CD14-positive monocyte (primary cell): ENCODE data around the gene TEX28. TPM values are rescaled to one million over a fixed set of nuclear protein-coding genes. Genes with fewer than 3 reads are reported as not detected.

Experiments
- DNase-seq, 3 donors: peaks; one replicate each; pipeline ENCODE4 v3.0.0-alpha.2; 2011 to 2022
- H2AFZ ChIP-seq: 2 replicates; pipeline ENCODE4 v1.6.0; 2012; ENCODE audit warnings: mild to moderate bottlenecking, low read depth, low read length, inconsistent platforms; ENCODE audit not compliant: insufficient read depth, poor library complexity, severe bottlenecking
- H3K27ac ChIP-seq, 2 donors: 1 replicate in 1 of 2; 2 replicates in 1 of 2; pipeline ENCODE4 v1.5.1; 2012 to 2013; ENCODE audit warnings: low read length in 2 of 2, control low read depth in 1 of 2, inconsistent platforms in 1 of 2, low read depth in 1 of 2, mild to moderate bottlenecking in 1 of 2
- H3K27me3 ChIP-seq, 2 donors: one replicate each; pipeline versions ENCODE4 v1.6.0 to v1.6.1; 2011 to 2013; ENCODE audit warnings: low read length in 2 of 2; ENCODE audit not compliant: control insufficient read depth in 2 of 2, insufficient read depth in 2 of 2
- H3K36me3 ChIP-seq, 2 donors: replicated peaks in 1 of 2; 1 replicate in 1 of 2; 2 replicates in 1 of 2; pipeline versions ENCODE4 v1.5.1 to v1.6.1; 2012 to 2013; ENCODE audit warnings: low read length in 2 of 2, control low read depth in 1 of 2, inconsistent platforms in 1 of 2, mild to moderate bottlenecking in 1 of 2; ENCODE audit not compliant: insufficient read depth in 2 of 2, control insufficient read depth in 1 of 2
- H3K4me1 ChIP-seq, 2 donors: 1 replicate in 1 of 2; 2 replicates in 1 of 2; pipeline versions ENCODE4 v1.5.1 to v1.6.1; 2012 to 2013; ENCODE audit warnings: low read length in 2 of 2, control low read depth in 1 of 2, inconsistent platforms in 1 of 2, mild to moderate bottlenecking in 1 of 2, moderate library complexity in 1 of 2; ENCODE audit not compliant: insufficient read depth in 2 of 2, control insufficient read depth in 1 of 2
- H3K4me2 ChIP-seq: replicated peaks from 2 replicates; pipeline ENCODE3; 2012; ENCODE audit warnings: low read length, moderate library complexity, mild to moderate bottlenecking; ENCODE audit not compliant: poor library complexity, severe bottlenecking; ENCODE audit errors: extremely low read depth
- H3K4me3 ChIP-seq, 3 experiments: fragments of 200-600 bp in 1 of 3; sonication (generic) in 1 of 3; replicated peaks in 1 of 3; 1 replicate in 2 of 3; 2 replicates in 1 of 3; pipeline ENCODE4 v1.5.1; 2011 to 2013; ENCODE audit warnings: low read length in 3 of 3, mild to moderate bottlenecking in 3 of 3, control low read depth in 2 of 3, low read depth in 2 of 3, inconsistent platforms in 1 of 3, moderate library complexity in 1 of 3
- H3K79me2 ChIP-seq: 2 replicates; pipeline ENCODE4 v1.6.0; 2012; ENCODE audit warnings: mild to moderate bottlenecking, control low read depth, inconsistent platforms, low read length, moderate library complexity; ENCODE audit not compliant: insufficient read depth
- H3K9ac ChIP-seq: 2 replicates; pipeline ENCODE4 v1.6.0; 2017; ENCODE audit warnings: low read length, mild to moderate bottlenecking; ENCODE audit not compliant: insufficient read depth, poor library complexity, severe bottlenecking
- H3K9me3 ChIP-seq, 2 donors: replicated peaks in 1 of 2; 1 replicate in 1 of 2; 2 replicates in 1 of 2; pipeline versions ENCODE4 v1.5.1 to v1.6.1; 2012 to 2013; ENCODE audit warnings: low read length in 2 of 2, control low read depth in 1 of 2; ENCODE audit not compliant: control insufficient read depth in 1 of 2, insufficient read depth in 1 of 2
- H4K20me1 ChIP-seq: 2 replicates; pipeline ENCODE4 v1.6.0; 2012; ENCODE audit warnings: mild to moderate bottlenecking, low read length, control low read depth, moderate library complexity; ENCODE audit not compliant: insufficient read depth
- H3K27ac Mint-ChIP-seq, 7 donors: one replicate each; pipeline ENCODE4 v1.8.0; 2020; ENCODE audit warnings: mild to moderate bottlenecking in 7 of 7, mixed read lengths in 7 of 7, moderate library complexity in 6 of 7, inconsistent platforms in 2 of 7
- H3K27me3 Mint-ChIP-seq, 3 donors: one replicate each; pipeline ENCODE4 v1.8.0; 2021 to 2022; ENCODE audit warnings: low read depth in 3 of 3, mild to moderate bottlenecking in 3 of 3, mixed read lengths in 3 of 3, moderate library complexity in 3 of 3, inconsistent platforms in 1 of 3
- H3K36me3 Mint-ChIP-seq, 2 donors: one replicate each; pipeline ENCODE4 v1.8.0; 2020; ENCODE audit warnings: mixed read lengths in 2 of 2, inconsistent platforms in 1 of 2, mild to moderate bottlenecking in 1 of 2
- H3K4me1 Mint-ChIP-seq: one replicate; pipeline ENCODE4 v1.8.0; 2020; ENCODE audit warnings: mild to moderate bottlenecking, mixed read lengths
- H3K4me3 Mint-ChIP-seq, 2 donors: one replicate each; pipeline ENCODE4 v1.8.0; 2020; ENCODE audit warnings: mild to moderate bottlenecking in 2 of 2, mixed read lengths in 2 of 2, moderate library complexity in 1 of 2
- H3K9me3 Mint-ChIP-seq, 7 donors: one replicate each; pipeline ENCODE4 v1.8.0; 2020 to 2022; ENCODE audit warnings: mixed read lengths in 7 of 7, mild to moderate bottlenecking in 6 of 7, moderate library complexity in 6 of 7, inconsistent platforms in 2 of 7
- CTCF ChIP-seq: fragments of 200-600 bp; IDR thresholded peaks from one replicate; pipeline ENCODE4 v1.8.0; 2022; ENCODE audit warnings: antibody characterized with exemption, mild to moderate bottlenecking
- WGBS: methylation state at CpG from one replicate; pipeline ENCODE4 v1.1.5; 2013; ENCODE audit warnings: missing lambda C conversion rate; ENCODE audit not compliant: insufficient coverage; 5-methylcytosine and 5-hydroxymethylcytosine counted together
- intact Hi-C, 2 donors: fragments of 100-400 bp; cut with micrococcal nuclease; formaldehyde crosslinking; loops; one replicate each; pipeline versions ENCODE4 v1.15.0 to v1.15.1; 2023
- polyA plus RNA-seq, 3 donors: library from polyadenylated mRNA; depleted of rRNA in 1 of 3; unstranded in 2 of 3; stranded (reverse) in 1 of 3; fragments of 300-500 nt in 2 of 3; fragments of >200 nt in 1 of 3; fragmentation: Illumina TruSeq in 2 of 3; gene quantifications; 1 replicate in 2 of 3; 2 replicates in 1 of 3; pipeline ENCODE4 v1.2.3, GENCODE V29; 2012 to 2021

Gene TEX28
- polyA plus RNA-seq, 3 donors = not detected

GRCh38 chrX:154332561-154332960 is 37.6 kb upstream of the TEX28 start:
- TF ChIP-seq CTCF = no peak
- peaks cover 33% of the 10 kb centered on the region for H3K4me1 Mint-ChIP-seq
- no peak overlapping the region for H3K4me3 ChIP-seq
- intact Hi-C loops = no loop called here
- 98% methylated on average over 15 of the region's 29 CpGs for WGBS
- no peaks in the 10 kb centered on the region for H3K79me2 ChIP-seq
- H3K4me1 ChIP-seq = peaks cover 23 to 30% of the 10 kb centered on the region in 2 donors
- H3K4me2 ChIP-seq = no peak overlapping the region
- peaks cover 0 to 3% (median 0%) of the 10 kb centered on the region in 7 donors for H3K9me3 Mint-ChIP-seq
- DNase-seq = no peak
- H3K27ac Mint-ChIP-seq = no peak overlapping the region
- no peak overlapping the region for H3K27ac ChIP-seq
- H3K27me3 ChIP-seq = no peaks in the 10 kb centered on the region
- H3K36me3 Mint-ChIP-seq = no peaks in the 10 kb centered on the region
- H3K36me3 ChIP-seq = no peaks in the 10 kb centered on the region
- H2AFZ ChIP-seq = no peak overlapping the region
- no peaks in the 10 kb centered on the region for H4K20me1 ChIP-seq
- H3K9ac ChIP-seq = no peak overlapping the region
- no peak overlapping the region for H3K4me3 Mint-ChIP-seq
- H3K9me3 ChIP-seq = no peaks in the 10 kb centered on the region
- peaks cover 2 to 15% (median 2%) of the 10 kb centered on the region in 3 donors for H3K27me3 Mint-ChIP-seq

DNA sequence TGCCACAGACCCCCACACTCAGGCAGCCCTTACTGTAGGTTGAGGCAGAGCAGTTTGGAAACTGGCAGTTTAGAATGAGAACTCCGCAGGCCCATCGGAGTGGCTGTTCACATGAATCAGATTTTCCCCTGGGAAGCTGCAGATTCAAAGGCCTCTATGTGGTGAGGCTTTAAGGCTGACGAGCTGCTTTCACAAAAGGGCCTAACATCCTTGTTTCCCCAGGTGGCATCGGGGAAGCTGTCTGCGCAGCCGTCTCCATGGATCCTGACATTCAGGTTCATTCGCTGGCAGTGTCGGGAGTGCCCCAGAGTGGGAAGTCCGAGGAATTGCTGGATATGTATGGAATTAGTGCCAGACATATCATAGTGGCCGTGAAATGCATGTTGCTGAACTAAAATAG is 34.4 kb upstream of the TEX28 start:
- Mint-ChIP-seq H3K27me3 (peaks cover 2 to 23% (median 6%) of the 10 kb centered on the region in 3 donors), H3K36me3 (no peaks in the 10 kb centered on the region), H3K4me3 (no peak overlapping the region), H3K4me1 (peaks cover 33% of the 10 kb centered on the region), H3K27ac (no peak overlapping the region), H3K9me3 (peaks cover 0 to 3% (median 0%) of the 10 kb centered on the region in 7 donors)
- 100% methylated on average over 1 of the region's 10 CpGs for WGBS
- H4K20me1 ChIP-seq = no peaks in the 10 kb centered on the region
- H3K9ac ChIP-seq = no peak overlapping the region
- peaks cover 24 to 29% of the 10 kb centered on the region in 2 donors for H3K4me1 ChIP-seq
- H3K4me2 ChIP-seq = no peak overlapping the region
- intact Hi-C loops = no loop called here
- H3K79me2 ChIP-seq = no peaks in the 10 kb centered on the region
- no peaks in the 10 kb centered on the region for H3K36me3 ChIP-seq
- H3K27me3 ChIP-seq = peaks cover 0 to 3% of the 10 kb centered on the region in 2 donors
- no peak overlapping the region for H3K27ac ChIP-seq
- no peak overlapping the region for H2AFZ ChIP-seq
- no peaks in the 10 kb centered on the region for H3K9me3 ChIP-seq
- TF ChIP-seq CTCF = no peak
- H3K4me3 ChIP-seq = no peak overlapping the region
- DNase-seq = no peak
